ENCODE data around the gene ERF. TPM values are rescaled to one million over a fixed set of nuclear protein-coding genes. Genes with fewer than 3 reads are reported as not detected.

Gene ERF
- total RNA-seq, 2 experiments from 2014 or later: 26.7 to 33.5 TPM

- TF ChIP-seq EZH2phosphoT487 (IDR thresholded peaks at IDR 0.05; ENCODE audit: borderline replicate concordance, low read depth, low read length) (no peak), CTCF (conservative IDR thresholded peaks at IDR 0.05; ENCODE audit: low read length) (no peak)
- Histone ChIP-seq H3K4me1 (ENCODE audit: insufficient read depth, low read length, poor library complexity, severe bottlenecking) (peaks cover 41% of the 10 kb centered on the region), H3K4me3 (ENCODE audit: low read depth, low read length, poor library complexity, severe bottlenecking) (peak overlapping the region; percentile 83)
Measured at GRCh38 chr19:42278452-42279154, 23.7 kb upstream of the ERF start.

GRCh38 chr19:42277821-42278451, 23.0 kb upstream of the ERF start:
- no peaks in the 10 kb centered on the region for H3K9me2 ChIP-seq (ENCODE audit: insufficient read depth, low read length)
- H3K4me3 ChIP-seq (ENCODE audit: low read depth, low read length, poor library complexity, severe bottlenecking): no peak overlapping the region
- H3K4me2 ChIP-seq (ENCODE audit: low read length): no peak overlapping the region
- no peaks in the 10 kb centered on the region for H3K79me2 ChIP-seq (ENCODE audit: insufficient read depth, low read depth, low read length)
- CTCF ChIA-PET (ENCODE audit: unreplicated experiment): no interaction called here
- BruUV-seq (replicated peaks): no TSS peak
- peaks cover 36% of the 10 kb centered on the region for H3K4me1 ChIP-seq (ENCODE audit: insufficient read depth, low read length, poor library complexity, severe bottlenecking)
- POLR2A ChIA-PET: interaction anchor here (1.1 kb wide), 1 partner anchor 31 kb away, joined by 3 read pairs; no protein-coding TSS in a partner anchor
- H2AFZ ChIP-seq (ENCODE audit: low read length): no peak overlapping the region
- 0 out of 2 replicates have a peak, but pooled peaks cover 8% of the 10 kb centered on the region for H3K36me3 ChIP-seq (ENCODE audit: insufficient read depth, low read length)
- no peak overlapping the region for H3K27ac ChIP-seq (ENCODE audit: low read depth, low read length, poor library complexity, severe bottlenecking)
- intact Hi-C loops (cut with micrococcal nuclease; ENCODE audit: unreplicated experiment): no loop called here
- no peaks in the 10 kb centered on the region for H3K9me3 ChIP-seq (ENCODE audit: low read length)
- no peak for DNase-seq (ENCODE audit: low spot score)
- no peaks in the 10 kb centered on the region for H4K20me1 ChIP-seq (ENCODE audit: insufficient read depth, low read length)
- no peak for TF ChIP-seq EZH2phosphoT487 (IDR thresholded peaks at IDR 0.05; ENCODE audit: borderline replicate concordance, low read depth, low read length)
- no peak for TF ChIP-seq CTCF (conservative IDR thresholded peaks at IDR 0.05; ENCODE audit: low read length)

More at GRCh38 chr19:42278452-42279154, 23.7 kb upstream of the ERF start:
- no peaks in the 10 kb centered on the region for H3K79me2 ChIP-seq (ENCODE audit: insufficient read depth, low read depth, low read length)
- H3K9me3 ChIP-seq (ENCODE audit: low read length): no peaks in the 10 kb centered on the region
- POLR2A ChIA-PET: interaction anchor here (1.1 to 2.6 kb wide), 3 partner anchors 8 to 36 kb away, joined by 3 to 11 read pairs (median 9); partner anchors contain the start of gene GSK3A
- H4K20me1 ChIP-seq (ENCODE audit: insufficient read depth, low read length): no peaks in the 10 kb centered on the region
- intact Hi-C loops (cut with micrococcal nuclease; ENCODE audit: unreplicated experiment): no loop called here
- no peak for DNase-seq (ENCODE audit: low spot score)
- peak overlapping the region; percentile 82 for H3K27ac ChIP-seq (ENCODE audit: low read depth, low read length, poor library complexity, severe bottlenecking)
- no peak overlapping the region for H2AFZ ChIP-seq (ENCODE audit: low read length)
- BruUV-seq (replicated peaks): no TSS peak
- peak overlapping the region; percentile 93 for H3K4me2 ChIP-seq (ENCODE audit: low read length)
- H3K9me2 ChIP-seq (ENCODE audit: insufficient read depth, low read length): no peaks in the 10 kb centered on the region
- CTCF ChIA-PET (ENCODE audit: unreplicated experiment): no interaction called here
- H3K36me3 ChIP-seq (ENCODE audit: insufficient read depth, low read length): 0 out of 2 replicates have a peak, but pooled peaks cover 8% of the 10 kb centered on the region

GRCh38 chr19:42276821-42277220, 21.9 kb upstream of the ERF start:
- H3K27ac ChIP-seq (ENCODE audit: low read depth, low read length, poor library complexity, severe bottlenecking): no peak overlapping the region
- peaks cover 25% of the 10 kb centered on the region for H3K4me1 ChIP-seq (ENCODE audit: insufficient read depth, low read length, poor library complexity, severe bottlenecking)
- H3K4me2 ChIP-seq (ENCODE audit: low read length): no peak overlapping the region
- intact Hi-C loops (cut with micrococcal nuclease; ENCODE audit: unreplicated experiment): no loop called here
- H3K9me2 ChIP-seq (ENCODE audit: insufficient read depth, low read length): no peaks in the 10 kb centered on the region
- CTCF ChIA-PET (ENCODE audit: unreplicated experiment): no interaction called here
- no peak overlapping the region for H2AFZ ChIP-seq (ENCODE audit: low read length)
- TF ChIP-seq CTCF (conservative IDR thresholded peaks at IDR 0.05; ENCODE audit: low read length): no peak
- H3K36me3 ChIP-seq (ENCODE audit: insufficient read depth, low read length): 0 out of 2 replicates have a peak, but pooled peaks cover 8% of the 10 kb centered on the region
- DNase-seq (ENCODE audit: low spot score): no peak
- POLR2A ChIA-PET: no interaction called here
- BruUV-seq (replicated peaks): no TSS peak
- no peak overlapping the region for H3K4me3 ChIP-seq (ENCODE audit: low read depth, low read length, poor library complexity, severe bottlenecking)
- H3K79me2 ChIP-seq (ENCODE audit: insufficient read depth, low read depth, low read length): no peaks in the 10 kb centered on the region
- H3K9me3 ChIP-seq (ENCODE audit: low read length): no peaks in the 10 kb centered on the region
- H4K20me1 ChIP-seq (ENCODE audit: insufficient read depth, low read length): no peaks in the 10 kb centered on the region
